D721Med (cell line): Measurements from ENCODE around the gene PFN3.
A peak's percentile ranks its signal among the peaks of the same experiment; 100 is the strongest.

Source experiments
- DNase-seq: peaks from one replicate; pipeline ENCODE4 v3.0.0; 2011; ENCODE audit warnings: low spot score; ENCODE audit not compliant: insufficient read length
- FAIRE-seq: peaks from 2 replicates; lab custom pipeline; 2011; peaks lifted over from hg19 to GRCh38; lab: Jason Lieb, UNC
- CTCF ChIP-seq: IDR thresholded peaks from 2 replicates; pipeline ENCODE4 v1.5.1; 2012; ENCODE audit warnings: mild to moderate bottlenecking, control low read depth; ENCODE audit not compliant: insufficient read depth; ENCODE audit errors: missing control alignments

PFN3 gene

GRCh38 chr5:177405805-177406204, 5.3 kb upstream of the PFN3 start:
- no peak for DNase-seq
- no peak for FAIRE-seq
- TF ChIP-seq CTCF = no peak

- no peak for DNase-seq
- no peak for FAIRE-seq
- TF ChIP-seq CTCF = no peak
These were observed 4.9 kb upstream of the PFN3 start for GRCh38 chr5:177405312-177405711.

- DNase-seq (no peak), FAIRE-seq (no peak)
- no peak for TF ChIP-seq CTCF
These were observed 4.2 kb upstream of the PFN3 start for GRCh38 chr5:177404641-177405179.

- TF ChIP-seq CTCF = peak; percentile 64
- FAIRE-seq (no peak), DNase-seq (peak; percentile 93)
These were observed 3.6 kb upstream of the PFN3 start for GRCh38 chr5:177403792-177404640.

GRCh38 chr5:177403102-177403791, 2.8 kb upstream of the PFN3 start:
- no peak for DNase-seq
- FAIRE-seq = no peak
- no peak for TF ChIP-seq CTCF

GRCh38 chr5:177402271-177403043, 2.0 kb upstream of the PFN3 start:
- FAIRE-seq = no peak
- DNase-seq = peak; percentile 89
- peak; percentile 44 for TF ChIP-seq CTCF
